ENCODE measurements around the gene APOE. TPM values are rescaled to one million over a fixed set of nuclear protein-coding genes. Genes with fewer than 3 reads are reported as not detected.

APOE gene
- total RNA-seq, 4 donors from 2014 or later: 5.7 to 141 (median 20.7) TPM

DNA sequence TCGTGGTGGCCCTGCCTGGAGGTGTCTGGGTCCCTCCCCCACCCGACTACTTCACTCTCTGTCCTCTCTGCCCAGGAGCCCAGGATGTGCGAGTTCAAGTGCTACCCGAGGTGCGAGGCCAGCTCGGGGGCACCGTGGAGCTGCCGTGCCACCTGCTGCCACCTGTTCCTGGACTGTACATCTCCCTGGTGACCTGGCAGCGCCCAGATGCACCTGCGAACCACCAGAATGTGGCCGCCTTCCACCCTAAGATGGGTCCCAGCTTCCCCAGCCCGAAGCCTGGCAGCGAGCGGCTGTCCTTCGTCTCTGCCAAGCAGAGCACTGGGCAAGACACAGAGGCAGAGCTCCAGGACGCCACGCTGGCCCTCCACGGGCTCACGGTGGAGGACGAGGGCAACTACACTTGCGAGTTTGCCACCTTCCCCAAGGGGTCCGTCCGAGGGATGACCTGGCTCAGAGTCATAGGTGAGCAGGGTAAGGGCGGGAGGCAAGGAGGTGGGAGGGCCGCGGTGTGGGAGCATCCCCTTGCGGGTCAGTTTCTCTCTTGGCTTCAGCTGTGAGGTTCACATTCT, 40.3 kb upstream of the APOE start:
- Histone ChIP-seq H3K4me3 (no peak overlapping the region), H3K27me3 (no peaks in the 10 kb centered on the region), H3K36me3 (peaks cover 0 to 62% (median 8%) of the 10 kb centered on the region in 3 donors), H3K4me1 (peaks cover 0 to 23% (median 4%) of the 10 kb centered on the region in 3 donors), H3K9me3 (no peaks in the 10 kb centered on the region), H3K27ac (no peak overlapping the region)
- intact Hi-C loops (cut with DNase I): no loop called here
- WGBS, 2 donors: 86 to 92% methylated on average over 7 to 18 of the region's 27 CpGs
- DNase-seq: no peak
- TF ChIP-seq POLR2A (IDR thresholded peaks at IDR 0.05) (no peak), CTCF (IDR thresholded peaks at IDR 0.05) (no peak)

GRCh38 chr19:44866664-44867063, 38.9 kb upstream of the APOE start:
- no peak overlapping the region for H3K4me3 ChIP-seq
- no peak overlapping the region for H3K27ac ChIP-seq
- DNase-seq: no peak
- WGBS, 2 donors: 80 to 82% methylated on average over 4 of the region's 4 CpGs
- intact Hi-C loops (cut with DNase I): no loop called here
- H3K9me3 ChIP-seq: no peaks in the 10 kb centered on the region
- no peak for TF ChIP-seq POLR2A (IDR thresholded peaks at IDR 0.05)
- no peak for TF ChIP-seq CTCF (IDR thresholded peaks at IDR 0.05)
- H3K36me3 ChIP-seq: peaks cover 5 to 59% (median 8%) of the 10 kb centered on the region in 3 donors
- H3K4me1 ChIP-seq: peaks cover 3 to 29% (median 4%) of the 10 kb centered on the region in 3 donors
- no peaks in the 10 kb centered on the region for H3K27me3 ChIP-seq

GRCh38 chr19:44867578-44867977, 38.0 kb upstream of the APOE start:
- intact Hi-C loops (cut with DNase I): no loop called here
- WGBS, 2 donors: 89 to 90% methylated on average over 12 of the region's 12 CpGs
- H3K4me1 ChIP-seq: peaks cover 3 to 29% (median 4%) of the 10 kb centered on the region in 3 donors
- H3K36me3 ChIP-seq: peaks cover 5 to 68% (median 17%) of the 10 kb centered on the region in 3 donors
- H3K27me3 ChIP-seq: no peaks in the 10 kb centered on the region
- no peak overlapping the region for H3K4me3 ChIP-seq
- TF ChIP-seq CTCF (IDR thresholded peaks at IDR 0.05) (no peak), POLR2A (IDR thresholded peaks at IDR 0.05) (no peak)
- no peak for DNase-seq
- H3K9me3 ChIP-seq: no peaks in the 10 kb centered on the region
- peak overlapping the region in 2 of 4 donors; percentile 53 to 61 for H3K27ac ChIP-seq

- Histone ChIP-seq H3K4me3 (no peak overlapping the region), H3K27me3 (no peaks in the 10 kb centered on the region), H3K36me3 (peaks cover 16 to 83% (median 30%) of the 10 kb centered on the region in 3 donors), H3K4me1 (peaks cover 3 to 38% (median 4%) of the 10 kb centered on the region in 3 donors), H3K9me3 (no peaks in the 10 kb centered on the region), H3K27ac (peak overlapping the region; percentile 10 to 69 (median 46))
- DNase-seq: no peak
- WGBS, 2 donors: 56 to 62% methylated on average over 13 of the region's 13 CpGs
- no peak for TF ChIP-seq POLR2A (IDR thresholded peaks at IDR 0.05)
- TF ChIP-seq CTCF (IDR thresholded peaks at IDR 0.05): no peak
- intact Hi-C loops (cut with DNase I): no loop called here
These were observed 35.7 kb upstream of the APOE start for GRCh38 chr19:44869733-44870470.

GRCh38 chr19:44871809-44872208, 33.8 kb upstream of the APOE start:
- Histone ChIP-seq H3K27me3 (no peaks in the 10 kb centered on the region), H3K4me1 (peaks cover 3 to 43% (median 8%) of the 10 kb centered on the region in 3 donors), H3K36me3 (peaks cover 20 to 83% (median 28%) of the 10 kb centered on the region in 3 donors), H3K27ac (peak overlapping the region in 1 of 4 donors; percentile 25), H3K9me3 (no peaks in the 10 kb centered on the region), H3K4me3 (no peak overlapping the region)
- TF ChIP-seq CTCF (IDR thresholded peaks at IDR 0.05) (no peak), POLR2A (IDR thresholded peaks at IDR 0.05) (no peak)
- intact Hi-C loops (cut with DNase I): no loop called here
- no peak for DNase-seq
- 85 to 91% methylated on average over 2 to 13 of the region's 14 CpGs for WGBS, 2 donors

Data from esophagus squamous epithelium (tissue), 5 donors.